IMR-90 (cell line): Measurements from ENCODE around the gene PISD. TPM values are rescaled to one million over a fixed set of nuclear protein-coding genes. Genes with fewer than 3 reads are reported as not detected.

Source experiments
- ATAC-seq: fragments of 200-7000 bp; cut with Tn5 transposase; 2 replicates; pipeline ENCODE4 v1.9.1; 2020; ENCODE audit warnings: low read depth, mild to moderate bottlenecking, moderate library complexity
- BruUV-seq: library from RNA; stranded (reverse); fragments of 400-500 nt; replicated peaks from 2 replicates; lab custom pipeline; 2021; lab: Mats Ljungman, UMichigan
- CTCF ChIA-PET: fragments of 300-600 bp; formaldehyde crosslinking; extraction: SDS; loops from one replicate; lab custom pipeline; 2021; ENCODE audit warnings: antibody characterized with exemption; lab: Yijun Ruan, JAX
- POLR2A ChIA-PET: fragments of 300-600 bp; sonication (Branson Sonifier 250); formaldehyde crosslinking; loops from one replicate; lab custom pipeline; 2022; ENCODE audit warnings: antibody characterized with exemption; ENCODE audit not compliant: unreplicated experiment; lab: Charles Lee
- DNase-seq: peaks from one replicate; pipeline ENCODE4 v3.0.0; 2013
- H2AFZ ChIP-seq: replicated peaks from 2 replicates; pipeline ENCODE3; 2013; ENCODE audit warnings: low read length, mild to moderate bottlenecking; ENCODE audit not compliant: poor library complexity
- H2AK5ac ChIP-seq: 2 replicates; pipeline ENCODE4 v1.6.1; 2013; ENCODE audit warnings: low read depth, low read length, inconsistent platforms
- H2AK9ac ChIP-seq: replicated peaks from 2 replicates; pipeline ENCODE3; 2013; ENCODE audit warnings: mild to moderate bottlenecking, low read depth, low read length, moderate library complexity; ENCODE audit not compliant: poor library complexity
- H2BK120ac ChIP-seq: 2 replicates; pipeline ENCODE4 v1.6.1; 2013; ENCODE audit warnings: low read depth, low read length, inconsistent platforms
- H2BK15ac ChIP-seq: 3 replicates; pipeline ENCODE4 v1.6.1; 2013; ENCODE audit warnings: low read depth, low read length, inconsistent platforms
- H2BK20ac ChIP-seq: 2 replicates; pipeline ENCODE4 v1.6.1; 2013; ENCODE audit warnings: low read depth, mild to moderate bottlenecking, inconsistent platforms, low read length, moderate library complexity
- H2BK5ac ChIP-seq: 2 replicates; pipeline ENCODE4 v1.6.1; 2013; ENCODE audit warnings: mild to moderate bottlenecking, low read depth, low read length, inconsistent platforms; ENCODE audit not compliant: poor library complexity, severe bottlenecking
- H3K14ac ChIP-seq: replicated peaks from 2 replicates; pipeline ENCODE4 v1.6.1; 2013; ENCODE audit warnings: low read depth, low read length, inconsistent platforms
- H3K18ac ChIP-seq: 2 replicates; pipeline ENCODE4 v1.6.1; 2013; ENCODE audit warnings: low read depth, low read length, control low read depth
- H3K23ac ChIP-seq: 2 replicates; pipeline ENCODE4 v1.6.1; 2013; ENCODE audit warnings: low read depth, low read length, inconsistent platforms
- H3K27ac ChIP-seq: 2 replicates; pipeline ENCODE4 v1.5.1; 2013; ENCODE audit warnings: mild to moderate bottlenecking, control low read depth, low read length; ENCODE audit not compliant: insufficient read depth
- H3K27me3 ChIP-seq: 2 replicates; pipeline ENCODE4 v1.6.1; 2013; ENCODE audit warnings: low read length; ENCODE audit not compliant: control insufficient read depth, insufficient read depth
- H3K36me3 ChIP-seq: 2 replicates; pipeline ENCODE4 v1.6.1; 2013; ENCODE audit warnings: low read length, mixed read lengths; ENCODE audit not compliant: control insufficient read depth, insufficient read depth
- H3K4ac ChIP-seq: 2 replicates; pipeline ENCODE4 v1.6.1; 2013; ENCODE audit warnings: low read depth, low read length, inconsistent platforms
- H3K4me1 ChIP-seq: 2 replicates; pipeline ENCODE4 v1.6.1; 2013; ENCODE audit warnings: low read length, mixed read lengths; ENCODE audit not compliant: control insufficient read depth, insufficient read depth
- H3K4me2 ChIP-seq: 2 replicates; pipeline ENCODE4 v1.6.1; 2013; ENCODE audit warnings: low read depth, mild to moderate bottlenecking, control low read depth, low read length, moderate library complexity
- H3K4me3 ChIP-seq: 2 replicates; pipeline ENCODE4 v1.5.1; 2013; ENCODE audit warnings: low read depth, mild to moderate bottlenecking, control low read depth, low read length, moderate library complexity; ENCODE audit not compliant: insufficient read depth
- H3K56ac ChIP-seq: 2 replicates; pipeline ENCODE4 v1.6.1; 2013; ENCODE audit warnings: low read length, inconsistent platforms; ENCODE audit not compliant: insufficient read depth; ENCODE audit errors: extremely low read depth
- H3K79me1 ChIP-seq, 2 experiments: 2 replicates each; pipeline ENCODE4 v1.6.1; 2013; ENCODE audit warnings: low read length in 2 of 2, inconsistent platforms in 1 of 2, low read depth in 1 of 2
- H3K9ac ChIP-seq: 2 replicates; pipeline ENCODE4 v1.6.1; 2013; ENCODE audit warnings: low read depth, low read length, control low read depth
- H3K9me1 ChIP-seq: 2 replicates; pipeline ENCODE4 v1.6.1; 2013; ENCODE audit warnings: low read length, inconsistent platforms; ENCODE audit not compliant: insufficient read depth
- H3K9me3 ChIP-seq: 2 replicates; pipeline ENCODE4 v1.6.1; 2013; ENCODE audit warnings: low read length; ENCODE audit not compliant: control insufficient read depth, insufficient read depth
- H4K20me1 ChIP-seq: 2 replicates; pipeline ENCODE4 v1.6.1; 2013; ENCODE audit warnings: low read length, inconsistent platforms; ENCODE audit not compliant: insufficient read depth
- H4K5ac ChIP-seq: 2 replicates; pipeline ENCODE4 v1.6.1; 2013; ENCODE audit warnings: mild to moderate bottlenecking, low read depth, low read length, control low read depth
- H4K8ac ChIP-seq, 2 experiments: 2 replicates each; pipeline ENCODE4 v1.6.1; 2013; ENCODE audit warnings: low read depth in 2 of 2, low read length in 2 of 2, control low read depth in 1 of 2, inconsistent platforms in 1 of 2
- H4K91ac ChIP-seq: 2 replicates; pipeline ENCODE4 v1.6.1; 2013; ENCODE audit warnings: low read depth, low read length, inconsistent platforms; ENCODE audit not compliant: insufficient read depth
- BHLHE40 ChIP-seq: fragments of 150-350 bp; IDR thresholded peaks from 2 replicates; pipeline ENCODE4 v1.6.1; 2016; ENCODE audit warnings: mild to moderate bottlenecking, low read depth, low read length
- CEBPB ChIP-seq: IDR thresholded peaks from 2 replicates; pipeline ENCODE4 v1.6.1; 2012; ENCODE audit warnings: low read depth, low read length, improper control_type of control experiment
- CHD1 ChIP-seq: IDR thresholded peaks from 2 replicates; pipeline ENCODE4 v1.6.1; 2012; ENCODE audit warnings: low read depth, low read length, improper control_type of control experiment
- ELK1 ChIP-seq: fragments of 150-350 bp; IDR thresholded peaks from 2 replicates; pipeline ENCODE4 v1.6.1; 2016; ENCODE audit warnings: low read depth, mild to moderate bottlenecking, low read length, moderate library complexity, borderline replicate concordance
- FOS ChIP-seq: fragments of 150-350 bp; IDR thresholded peaks from 2 replicates; pipeline ENCODE4 v1.6.1; 2016; ENCODE audit warnings: low read depth, low read length
- MAZ ChIP-seq: IDR thresholded peaks from 2 replicates; pipeline ENCODE4 v1.6.1; 2012; ENCODE audit warnings: low read depth, mild to moderate bottlenecking, low read length, improper control_type of control experiment, moderate library complexity, borderline replicate concordance
- MXI1 ChIP-seq: IDR thresholded peaks from 2 replicates; pipeline ENCODE4 v1.6.1; 2012; ENCODE audit warnings: low read depth, mild to moderate bottlenecking, low read length, moderate library complexity, borderline replicate concordance
- NFE2L2 ChIP-seq: fragments of 150-350 bp; IDR thresholded peaks from 2 replicates; pipeline ENCODE4 v1.6.1; 2016; ENCODE audit warnings: low read depth, mild to moderate bottlenecking, low read length
- POLR2A ChIP-seq: IDR thresholded peaks from 2 replicates; pipeline ENCODE4 v1.6.1; 2012; ENCODE audit warnings: mild to moderate bottlenecking, low read depth, low read length
- RFX5 ChIP-seq: IDR thresholded peaks from 2 replicates; pipeline ENCODE4 v1.8.0; 2012; ENCODE audit warnings: low read depth, mild to moderate bottlenecking, low read length, moderate library complexity
- USF2 ChIP-seq: fragments of 150-350 bp; IDR thresholded peaks from 2 replicates; pipeline ENCODE4 v1.6.1; 2017; ENCODE audit warnings: mild to moderate bottlenecking, antibody characterized with exemption, low read length, low read depth
- WGBS, 2 experiments: methylation state at CpG; one replicate each; pipeline versions ENCODE4 v1.1.5 to v1.1.7; 2013; ENCODE audit warnings: missing lambda C conversion rate in 2 of 2; ENCODE audit not compliant: insufficient read length in 1 of 2; ENCODE audit errors: extremely low coverage in 2 of 2; 5-methylcytosine and 5-hydroxymethylcytosine counted together
- dilution Hi-C: fragments of 300-500 bp; cut with HindIII; formaldehyde crosslinking; loops from one replicate; pipeline ENCODE4 v1.14.3; 2018; ENCODE audit warnings: low sequenced_read_pairs; ENCODE audit not compliant: unreplicated experiment
- in situ Hi-C: fragments of 300-500 bp; cut with MboI; formaldehyde crosslinking; loops from 3 replicates; pipeline ENCODE4 v1.14.3; 2019; ENCODE audit warnings: low sequenced_read_pairs, inconsistent platforms, mixed read lengths
- intact Hi-C: fragments of 100-400 bp; cut with micrococcal nuclease; formaldehyde crosslinking; loops from 2 replicates; pipeline ENCODE4 v1.10.0; 2022
- polyA plus RNA-seq, 3 experiments: library from polyadenylated mRNA; depleted of rRNA; stranded (reverse); fragments of >200 nt; gene quantifications; 2 replicates each; pipeline ENCODE4 v1.2.3, GENCODE V29; 2012; ENCODE audit warnings: low replicate concordance in 1 of 3
- total RNA-seq: library from RNA; depleted of rRNA; stranded (reverse); fragments of >200 nt; gene quantifications from 2 replicates; pipeline ENCODE4 v1.2.3, GENCODE V29; 2012

The PISD gene
- total and polyA plus RNA-seq, 2 of the 4 experiments (the other 2 are of a cell fraction) = 34.1 to 48.8 TPM

GRCh38 chr22:31616315-31616980, 45.6 kb downstream of the PISD start:
- no peak for TF ChIP-seq CEBPB
- TF ChIP-seq MXI1 = no peak
- TF ChIP-seq FOS = no peak
- TF ChIP-seq USF2 = no peak
- no peak for TF ChIP-seq RFX5
- no peak for TF ChIP-seq POLR2A
- no peak for TF ChIP-seq CHD1
- no peak for TF ChIP-seq ELK1
- no peak for TF ChIP-seq NFE2L2
- no peak for TF ChIP-seq MAZ
- TF ChIP-seq BHLHE40 = no peak
- no peak overlapping the region for H3K9ac ChIP-seq
- BruUV-seq = no TSS peak
- H4K8ac ChIP-seq = no peak overlapping the region
- CTCF ChIA-PET = no interaction called here
- no peak overlapping the region for H3K23ac ChIP-seq
- H4K20me1 ChIP-seq = peaks cover 29% of the 10 kb centered on the region
- no peak overlapping the region for H4K5ac ChIP-seq
- peak overlapping the region; percentile 42 for H2AK9ac ChIP-seq
- DNase-seq (no peak), ATAC-seq (no peak)
- H3K27ac ChIP-seq = no peak overlapping the region
- no peak overlapping the region for H3K4me2 ChIP-seq
- peaks cover 40% of the 10 kb centered on the region for H3K36me3 ChIP-seq
- no peak overlapping the region for H3K4me3 ChIP-seq
- WGBS, 2 experiments = 91% methylated on average over 4 of the region's 9 CpGs; no CpG with 5 or more reads in 1 of the 2 experiments
- POLR2A ChIA-PET = no interaction called here
- in situ Hi-C loops = no loop called here
- no peaks in the 10 kb centered on the region for H3K27me3 ChIP-seq
- no peak overlapping the region for H2BK15ac ChIP-seq
- peaks cover 0 to 17% of the 10 kb centered on the region in 2 experiments; a peak in 2 of 4 replicates for H3K79me1 ChIP-seq
- no peak overlapping the region for H2BK20ac ChIP-seq
- H4K91ac ChIP-seq = no peak overlapping the region
- peaks cover 2% of the 10 kb centered on the region for H3K4me1 ChIP-seq
- H3K14ac ChIP-seq = no peak overlapping the region
- no peak overlapping the region for H2BK120ac ChIP-seq
- no peak overlapping the region for H3K18ac ChIP-seq
- H2AFZ ChIP-seq = no peak overlapping the region
- H3K4ac ChIP-seq = no peak overlapping the region
- intact Hi-C loops = no loop called here
- no peak overlapping the region for H2AK5ac ChIP-seq
- peaks cover 3% of the 10 kb centered on the region; the same call in 1 of the 2 replicates for H3K9me1 ChIP-seq
- dilution Hi-C loops = no loop called here
- H3K9me3 ChIP-seq = no peaks in the 10 kb centered on the region
- H2BK5ac ChIP-seq = peak overlapping the region; percentile 20
- no peak overlapping the region for H3K56ac ChIP-seq
